GM10266 (cell line): ENCODE data around the gene JPT2.

Source experiments
- DNase-seq: peaks from one replicate; pipeline ENCODE4 v3.0.0; 2012; ENCODE audit errors: extremely low spot score
- CTCF ChIP-seq: IDR thresholded peaks from 2 replicates; pipeline ENCODE4 v1.5.1; 2012; ENCODE audit warnings: mild to moderate bottlenecking, low read depth; ENCODE audit not compliant: control insufficient read depth, insufficient read depth; ENCODE audit errors: missing control alignments

JPT2 gene

GRCh38 chr16:1642148-1642547, 35.9 kb upstream of the JPT2 start:
- no peak for TF ChIP-seq CTCF
- no peak for DNase-seq

- TF ChIP-seq CTCF = no peak
- DNase-seq = no peak
These were observed 35.3 kb upstream of the JPT2 start for GRCh38 chr16:1642753-1643152.

- no peak for TF ChIP-seq CTCF
- DNase-seq = no peak
These were observed 34.6 kb upstream of the JPT2 start for GRCh38 chr16:1643521-1643920.

GRCh38 chr16:1645914-1646525, 32.1 kb upstream of the JPT2 start:
- no peak for DNase-seq
- TF ChIP-seq CTCF = no peak

GRCh38 chr16:1647856-1648255, 30.2 kb upstream of the JPT2 start:
- no peak for TF ChIP-seq CTCF
- DNase-seq = no peak

- no peak for DNase-seq
- TF ChIP-seq CTCF = no peak
These were observed 27.9 kb upstream of the JPT2 start for GRCh38 chr16:1650131-1650530.

- DNase-seq = no peak
- no peak for TF ChIP-seq CTCF
These were observed 26.7 kb upstream of the JPT2 start for GRCh38 chr16:1651094-1651973.
